Superior temporal gyrus (tissue), 1 donor: Measurements from ENCODE around the gene ELMO1.

Source experiments
- DNase-seq: peaks from one replicate; pipeline ENCODE4 v3.0.0-alpha.2; 2016; ENCODE audit errors: extremely low spot score

The ELMO1 gene

DNA sequence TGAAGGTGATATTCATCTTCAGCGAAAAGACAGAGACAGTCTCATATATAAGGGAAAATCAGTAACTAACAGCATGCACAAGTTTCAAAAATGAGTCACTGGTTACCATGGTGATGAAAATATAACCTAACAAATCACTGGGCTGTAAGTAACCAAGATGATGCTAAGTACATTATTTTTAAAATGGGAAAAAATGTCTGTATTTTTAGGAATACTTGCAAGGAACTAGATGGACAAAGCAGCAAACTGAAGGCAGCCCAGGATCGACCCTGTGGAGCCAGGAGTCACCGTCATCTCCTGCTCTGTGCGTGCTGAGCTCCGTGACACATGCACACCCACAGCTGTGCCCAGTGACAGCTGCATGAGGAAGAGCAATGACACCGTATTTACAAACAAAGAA is 137.3 kb downstream of the ELMO1 start:
- peak; percentile 66 for DNase-seq

- DNase-seq: no peak
Measured at GRCh38 chr7:37310327-37311080, 138.2 kb downstream of the ELMO1 start.

DNA sequence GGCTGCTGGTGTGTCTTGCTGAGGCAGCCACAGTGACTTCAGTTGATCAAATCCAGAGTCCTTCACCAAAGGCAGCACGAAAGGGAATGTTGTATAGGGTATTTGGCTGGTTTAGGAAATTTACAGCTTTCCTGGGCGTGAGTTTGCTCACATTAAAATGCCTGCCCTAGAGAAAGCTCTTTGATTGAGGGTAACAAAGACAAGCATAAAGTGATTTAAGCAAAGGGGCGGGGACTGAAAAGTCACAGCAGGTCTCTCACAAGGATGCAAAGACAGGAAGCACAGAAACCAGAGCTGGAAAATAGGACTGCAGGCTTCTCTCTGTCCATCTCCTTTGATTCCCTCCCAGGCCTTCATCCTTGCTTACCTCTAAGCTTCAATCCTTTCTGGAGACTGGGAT is 139.2 kb downstream of the ELMO1 start:
- no peak for DNase-seq

GRCh38 chr7:37304921-37305320 is 143.7 kb downstream of the ELMO1 start:
- peak; percentile 14 for DNase-seq

- no peak for DNase-seq
Measured at GRCh38 chr7:37297546-37297945, 151.1 kb downstream of the ELMO1 start.

GRCh38 chr7:37295401-37295800 is 153.3 kb downstream of the ELMO1 start:
- DNase-seq: no peak

DNA sequence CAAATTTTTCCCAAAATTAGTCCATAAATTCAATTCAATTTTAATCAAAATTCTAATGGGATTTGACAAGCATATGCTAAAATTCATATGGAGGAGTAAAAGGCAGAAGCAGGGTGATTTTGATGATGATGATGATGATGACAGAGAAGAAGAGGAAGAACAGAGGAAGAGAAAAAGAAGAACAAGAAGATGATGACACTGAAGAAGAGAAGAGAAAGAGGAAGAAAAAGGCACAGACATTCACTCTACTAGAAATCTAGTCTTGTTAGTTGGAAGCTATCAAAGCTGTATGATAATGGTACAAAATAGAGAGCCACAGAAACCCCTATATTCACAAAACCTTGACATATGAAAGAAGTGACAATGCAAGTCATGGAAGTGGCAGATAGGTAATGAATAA is 157.9 kb downstream of the ELMO1 start:
- DNase-seq: no peak

DNA sequence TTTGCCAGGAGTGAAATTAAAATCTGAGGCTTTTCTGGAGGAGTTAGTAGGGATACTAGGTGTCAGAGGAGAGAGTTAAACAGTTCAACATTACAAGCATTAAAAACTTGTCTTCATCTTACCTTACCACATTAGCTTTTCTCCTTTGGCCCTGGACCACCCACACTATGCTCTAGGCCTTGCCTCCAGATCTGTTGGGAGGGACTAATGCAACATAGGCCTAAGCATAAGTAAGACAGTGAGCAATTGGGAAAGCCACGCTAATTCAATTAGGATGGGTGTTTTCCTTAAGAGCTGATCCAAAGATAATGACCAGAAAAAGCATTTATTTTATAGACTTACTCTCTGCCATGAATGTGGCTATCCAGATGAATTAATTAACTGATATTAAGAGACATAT is 158.9 kb downstream of the ELMO1 start:
- peak; percentile 41 for DNase-seq

GRCh38 chr7:37289367-37289766 is 159.3 kb downstream of the ELMO1 start:
- DNase-seq: peak; percentile 49

- DNase-seq: peak; percentile 46
Measured at GRCh38 chr7:37287131-37287855, 161.4 kb downstream of the ELMO1 start.

DNA sequence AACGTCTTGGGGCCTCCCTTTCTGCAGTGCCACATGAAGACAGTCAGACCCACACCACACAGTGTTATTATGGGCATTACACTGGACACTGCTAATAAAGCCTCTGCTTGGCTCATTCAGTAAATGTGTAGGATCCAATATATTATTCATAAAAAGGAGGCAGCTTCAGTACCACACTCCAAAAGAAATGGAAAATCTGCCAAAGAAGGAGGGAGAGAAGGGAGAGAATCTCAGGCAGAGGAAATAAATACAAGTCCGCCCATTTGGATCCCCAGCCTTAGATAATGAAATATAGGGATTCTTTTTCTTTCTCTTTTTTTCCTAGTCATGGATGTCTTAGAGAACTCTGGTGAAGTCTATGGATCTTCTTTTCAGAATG is 162.2 kb downstream of the ELMO1 start:
- no peak for DNase-seq

DNA sequence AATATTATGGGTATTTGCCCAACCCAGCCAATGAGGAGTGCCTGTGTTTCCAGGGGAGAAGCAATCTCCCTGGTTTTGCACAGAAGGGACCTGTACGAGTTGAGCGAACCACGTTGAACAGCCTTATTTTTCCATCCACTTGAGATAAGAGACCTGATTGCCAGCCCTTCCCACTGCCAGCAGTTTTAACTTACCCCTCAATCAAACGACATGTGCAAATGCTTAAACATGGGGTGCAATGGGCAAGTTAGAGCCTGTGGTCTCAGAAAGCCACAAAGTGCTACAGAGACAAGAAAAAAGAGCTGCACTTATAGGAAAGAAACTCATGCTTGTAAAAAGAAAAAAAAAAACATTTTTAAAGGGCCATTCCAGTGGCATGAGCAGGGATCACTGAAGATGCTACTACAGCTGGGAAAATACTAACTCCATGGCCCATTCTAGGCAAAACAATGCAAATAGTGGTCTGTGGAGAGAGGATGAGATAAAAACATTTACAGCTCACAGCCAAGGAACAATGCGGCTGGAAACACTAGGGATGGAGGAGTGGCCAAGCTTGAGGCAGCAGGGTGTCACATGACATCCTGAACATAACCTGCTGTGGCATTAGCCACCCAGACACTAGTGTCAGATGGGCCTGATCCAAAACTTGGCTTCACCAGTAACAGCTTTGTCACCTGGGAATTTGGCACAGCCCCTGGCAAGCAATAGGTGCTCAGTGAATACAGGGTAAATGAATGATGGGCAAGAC is 162.8 kb downstream of the ELMO1 start:
- DNase-seq: peak; percentile 68

DNA sequence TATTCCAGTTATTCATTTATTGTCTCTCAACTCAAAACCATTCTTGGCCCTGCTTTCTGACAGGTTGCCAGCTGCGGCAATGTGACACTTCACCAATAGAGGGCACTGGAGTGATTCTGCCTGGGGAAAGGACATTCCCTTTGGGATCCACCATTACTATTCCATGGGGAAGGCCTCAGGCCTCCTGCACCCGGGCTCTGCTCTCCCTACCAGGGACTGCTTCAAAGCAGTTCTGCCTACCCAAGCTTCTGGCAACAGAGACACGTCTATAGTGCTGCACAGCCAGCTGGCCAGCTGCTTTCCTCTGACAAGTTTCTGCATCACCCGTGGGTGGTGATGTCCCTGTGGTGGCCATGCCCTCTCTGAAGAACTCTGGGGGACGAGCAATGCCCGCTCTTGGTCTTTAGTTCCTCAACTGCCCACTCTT is 163.8 kb downstream of the ELMO1 start:
- peak; percentile 94 for DNase-seq

DNA sequence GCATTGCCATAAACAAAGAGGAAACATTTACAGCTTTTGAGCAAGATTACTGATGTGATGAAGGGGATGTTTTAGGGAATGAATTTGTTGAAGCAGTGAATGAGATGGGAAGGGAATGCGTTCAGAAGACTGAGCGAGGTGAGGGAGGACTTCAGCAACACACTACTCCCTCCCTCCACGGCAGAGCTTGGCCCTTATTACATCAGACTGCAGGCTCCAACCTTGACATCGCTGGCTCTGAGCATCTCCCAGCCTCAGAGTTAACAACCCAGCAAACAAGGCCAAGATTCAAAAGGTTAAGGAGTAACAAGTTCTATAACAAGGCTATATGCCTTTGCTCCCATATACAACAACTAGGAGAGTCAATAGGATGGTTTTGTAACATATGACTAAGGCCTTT is 164.4 kb downstream of the ELMO1 start:
- DNase-seq: peak; percentile 25

DNA sequence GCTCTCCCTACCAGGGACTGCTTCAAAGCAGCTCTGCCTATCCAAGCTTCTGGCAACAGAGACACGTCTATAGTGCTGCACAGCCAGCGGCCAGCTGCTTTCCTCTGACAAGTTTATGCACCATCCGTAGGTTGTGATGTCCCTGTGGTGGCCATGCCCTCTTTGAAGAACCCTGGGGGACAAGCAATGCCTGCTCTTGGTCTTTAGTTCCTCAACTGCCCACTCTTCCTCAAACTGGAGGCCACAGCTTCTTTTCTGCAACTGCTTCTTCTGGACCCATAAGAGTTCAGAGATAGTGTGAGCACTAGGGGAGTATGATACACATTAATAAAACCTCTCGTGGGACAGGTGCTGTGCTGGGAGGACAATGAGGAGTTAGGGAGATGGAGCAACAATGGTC is 164.9 kb downstream of the ELMO1 start:
- peak; percentile 27 for DNase-seq

DNA sequence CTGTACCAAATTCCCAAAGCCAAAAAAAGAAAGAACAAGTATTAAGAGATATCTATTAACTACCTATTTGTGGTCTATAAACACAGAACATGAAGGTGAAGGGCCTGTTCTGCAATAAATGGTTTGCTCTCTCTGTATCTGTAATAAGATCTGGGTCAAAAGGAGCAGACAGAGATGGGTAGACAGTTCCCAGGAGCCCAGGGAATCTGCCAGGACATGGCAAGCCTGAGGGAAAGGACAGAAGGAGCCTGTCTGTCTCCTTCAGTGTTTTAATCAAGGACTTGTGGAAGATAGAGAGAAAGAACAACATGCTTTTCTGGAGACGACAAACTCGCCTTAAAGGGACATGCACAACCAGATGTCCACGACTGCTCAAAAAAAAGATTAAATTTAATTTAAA is 165.7 kb downstream of the ELMO1 start:
- peak; percentile 49 for DNase-seq

DNA sequence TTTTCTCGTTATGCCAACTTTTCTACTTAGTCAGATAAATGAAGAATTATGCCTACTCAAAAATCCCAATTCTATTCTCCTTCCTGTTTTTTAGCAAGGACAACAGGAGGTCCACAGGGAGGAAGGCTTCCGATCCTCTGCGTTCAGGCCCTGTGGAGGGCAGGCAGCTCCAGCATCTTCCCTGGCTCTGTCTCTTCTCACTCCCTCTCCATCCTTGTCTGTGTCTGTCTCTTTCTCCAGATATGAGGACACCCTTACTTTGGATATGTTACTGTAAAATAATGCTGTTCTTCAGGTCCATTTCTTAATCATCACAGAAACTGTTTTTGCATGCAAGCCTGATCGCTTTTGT is 166.6 kb downstream of the ELMO1 start:
- no peak for DNase-seq

DNA sequence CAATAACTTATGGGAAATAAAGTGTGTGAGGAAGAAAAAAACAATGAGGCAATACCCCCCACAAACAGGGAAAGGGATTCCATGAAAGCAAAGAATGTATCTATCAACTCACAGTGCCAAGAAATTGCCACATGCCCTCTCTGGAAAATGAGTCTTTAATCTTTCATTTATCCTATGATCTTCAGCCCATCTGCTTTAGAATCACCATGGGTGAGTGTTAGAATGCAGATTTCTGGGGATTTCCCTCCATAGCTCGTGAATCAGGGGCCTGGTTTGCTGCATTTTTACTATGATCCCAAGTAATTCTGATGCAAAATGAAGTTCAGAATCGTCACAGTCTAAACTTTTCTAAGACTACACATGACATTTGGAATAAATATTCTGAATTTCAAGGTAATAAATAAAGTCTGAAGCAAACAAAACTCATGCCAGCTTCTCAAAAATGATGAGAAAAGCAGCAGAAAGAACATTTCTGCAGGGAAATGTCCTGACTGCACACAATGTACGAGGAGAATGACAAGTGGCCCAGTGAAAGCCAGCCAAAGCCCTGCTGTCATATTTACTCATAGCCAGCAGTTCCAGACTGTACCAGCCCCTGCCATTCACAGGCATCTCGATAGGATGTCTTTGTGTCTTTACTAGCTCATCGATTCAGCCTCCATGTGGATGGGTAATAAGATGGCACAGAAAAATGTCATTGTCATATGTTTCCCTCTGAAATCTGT is 167.1 kb downstream of the ELMO1 start:
- DNase-seq: peak; percentile 97

DNA sequence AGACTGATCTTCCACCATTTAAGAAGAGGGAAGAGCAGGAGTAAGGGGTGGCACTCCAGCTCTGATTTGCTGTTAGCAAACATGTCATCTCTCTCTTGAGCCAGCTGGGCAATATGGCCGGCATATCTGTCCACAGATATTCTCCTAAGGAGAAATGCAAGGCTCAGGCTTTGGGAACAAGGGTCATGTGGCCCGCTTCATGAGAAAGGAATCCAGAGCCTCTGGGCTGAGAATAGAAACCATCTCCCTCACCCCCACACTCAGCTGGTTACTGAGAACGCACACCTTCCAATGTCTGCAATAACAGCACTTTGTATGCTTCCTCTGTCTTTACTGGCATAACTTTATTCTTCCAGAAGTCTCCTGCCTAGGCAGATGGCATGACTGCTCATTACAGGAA is 171.2 kb downstream of the ELMO1 start:
- no peak for DNase-seq

GRCh38 chr7:37275078-37275710 is 173.5 kb downstream of the ELMO1 start:
- no peak for DNase-seq

GRCh38 chr7:37273891-37274290 is 174.8 kb downstream of the ELMO1 start:
- DNase-seq: no peak
